ENCODE measurements around the gene CDC14A.

CDC14A gene

DNA sequence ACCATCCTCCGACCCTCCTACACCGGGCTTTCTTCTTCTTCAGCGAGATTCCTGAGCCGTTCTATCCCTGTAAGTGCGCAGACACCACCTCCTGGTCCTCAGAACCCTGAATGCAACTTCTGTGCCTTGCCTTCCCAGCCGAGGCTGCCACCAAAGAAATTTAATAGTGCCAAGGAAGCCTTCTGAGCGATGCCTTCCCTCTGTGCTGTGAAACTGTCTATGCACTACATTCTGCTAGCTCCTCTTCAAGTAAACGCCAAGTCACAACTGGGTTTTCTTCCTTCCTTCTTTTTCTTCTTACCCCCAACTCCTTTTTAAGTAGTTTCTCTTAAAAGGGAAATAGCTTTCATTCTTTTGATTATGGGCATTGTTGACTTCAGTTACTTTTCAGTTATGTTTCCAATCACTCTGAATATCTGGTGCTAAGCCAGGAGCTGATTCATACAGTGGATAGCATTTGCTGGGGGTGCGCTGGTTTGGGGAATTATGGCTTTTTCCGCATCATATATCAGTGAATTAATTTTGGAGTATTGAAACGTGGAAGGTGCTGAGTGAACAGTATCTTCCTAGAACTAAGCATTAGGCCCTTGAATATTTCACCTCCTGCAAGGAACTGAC lies 147.0 kb downstream of the CDC14A start:
- DNase-seq = no peak

DNA sequence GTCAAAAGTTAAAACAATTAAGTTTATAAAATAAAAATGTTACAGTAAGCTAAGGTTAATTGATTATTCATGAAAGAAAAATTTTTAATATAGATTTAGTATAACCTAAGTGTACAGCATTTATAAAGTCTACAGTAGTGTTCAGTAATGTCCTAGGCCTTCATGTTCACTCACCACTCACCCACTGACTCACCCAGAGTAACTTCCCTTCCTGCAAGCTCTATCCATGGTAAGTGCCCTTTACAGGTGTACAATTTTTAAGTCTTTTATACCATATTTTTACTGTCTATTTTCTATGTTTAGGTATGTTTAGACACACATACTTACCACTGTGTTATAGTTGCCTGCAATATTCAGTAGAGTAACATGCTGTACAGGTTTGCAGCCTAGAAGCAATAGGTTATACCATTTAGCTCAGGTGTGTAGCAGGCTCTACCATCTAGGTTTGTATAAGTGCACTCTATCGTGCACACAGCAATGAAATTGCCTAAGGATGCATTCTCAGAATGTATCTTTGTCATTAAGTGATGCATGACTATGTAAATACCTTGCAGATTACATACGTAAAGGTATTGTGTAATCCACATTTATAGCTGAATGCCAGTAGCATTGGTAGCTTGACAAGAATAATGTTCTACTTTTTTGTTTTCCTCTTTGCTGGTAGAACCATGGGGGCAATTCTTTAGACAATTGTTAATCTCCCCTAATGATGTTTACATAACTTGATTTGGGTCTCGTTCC lies 149.9 kb downstream of the CDC14A start:
- DNase-seq = no peak

DNA sequence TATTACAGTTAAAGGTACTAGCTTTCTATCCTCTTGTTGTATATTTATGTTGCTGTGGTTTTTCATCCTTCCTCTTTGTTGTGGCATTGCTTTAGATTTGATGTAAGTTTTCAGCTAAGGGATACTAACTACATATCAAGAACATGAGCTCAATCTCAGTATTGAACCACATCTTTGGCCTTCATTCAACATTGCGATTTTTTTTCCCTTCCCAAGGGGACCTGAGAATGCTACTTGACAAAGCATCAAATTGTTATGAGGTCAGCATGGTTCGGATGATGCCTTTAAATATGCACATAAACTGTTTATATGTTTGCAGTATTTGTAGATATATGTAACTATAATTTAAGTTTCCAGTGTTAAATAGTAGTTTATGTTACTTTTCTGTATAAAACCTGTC lies 153.9 kb downstream of the CDC14A start:
- no peak for DNase-seq

DNA sequence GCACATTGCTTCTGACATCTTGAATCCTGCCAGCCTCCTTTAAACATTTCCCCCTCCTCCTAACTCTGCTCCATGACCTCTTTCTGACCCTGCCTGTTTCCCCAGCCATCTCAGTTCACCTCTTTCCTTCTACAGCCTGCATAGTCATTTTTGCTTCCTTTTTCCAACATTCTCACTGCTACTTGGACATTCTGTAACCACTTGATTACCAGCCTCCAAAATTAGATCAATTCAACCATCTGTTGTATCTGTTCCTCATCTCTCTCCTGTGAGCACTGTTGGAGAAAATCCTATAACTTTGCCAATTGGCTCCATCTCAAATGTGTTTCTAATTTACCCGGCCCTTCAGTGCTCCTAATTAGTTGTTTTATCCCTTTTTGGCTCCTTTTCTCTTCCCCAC lies 158.1 kb downstream of the CDC14A start:
- DNase-seq = no peak

DNA sequence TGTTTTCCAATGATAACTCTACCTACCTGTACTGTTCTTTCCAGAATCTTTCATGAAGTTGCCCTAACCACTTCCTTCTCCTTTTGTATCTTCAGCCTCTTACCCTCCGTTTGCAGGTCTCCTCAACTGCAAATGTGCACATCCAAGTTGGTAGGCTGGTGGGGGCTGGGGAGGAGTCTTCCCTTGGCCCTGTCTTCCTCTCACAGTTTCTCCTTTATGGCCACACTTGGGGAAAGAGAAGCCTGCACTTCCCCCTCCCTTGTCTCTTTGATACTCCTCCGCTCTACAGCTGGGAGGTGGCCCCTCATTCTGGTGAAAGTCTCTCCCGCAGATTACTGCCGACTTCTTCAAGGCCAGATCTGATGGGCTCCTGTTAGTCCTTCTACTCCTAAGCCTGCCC lies 158.8 kb downstream of the CDC14A start:
- DNase-seq = no peak

DNA sequence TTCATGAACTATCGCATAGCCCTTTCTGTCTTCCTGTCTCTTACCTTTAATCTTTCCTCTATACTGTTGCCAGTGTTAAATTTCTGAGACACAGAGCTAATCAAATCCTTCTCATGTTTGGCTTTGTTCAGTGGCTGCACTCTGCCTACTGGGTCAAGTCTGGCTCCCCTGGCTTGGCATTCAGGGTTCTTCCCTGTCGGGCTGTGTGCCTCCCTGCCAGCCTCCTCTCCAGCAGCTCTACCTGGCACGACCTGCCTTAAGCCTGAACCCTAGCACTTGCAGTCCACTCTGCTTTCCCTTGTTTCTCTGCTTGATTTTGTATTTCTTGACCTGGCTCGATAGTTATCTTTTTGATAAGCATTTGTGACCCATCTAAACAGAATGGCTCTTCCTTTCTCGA lies 159.5 kb downstream of the CDC14A start:
- DNase-seq = no peak

DNA sequence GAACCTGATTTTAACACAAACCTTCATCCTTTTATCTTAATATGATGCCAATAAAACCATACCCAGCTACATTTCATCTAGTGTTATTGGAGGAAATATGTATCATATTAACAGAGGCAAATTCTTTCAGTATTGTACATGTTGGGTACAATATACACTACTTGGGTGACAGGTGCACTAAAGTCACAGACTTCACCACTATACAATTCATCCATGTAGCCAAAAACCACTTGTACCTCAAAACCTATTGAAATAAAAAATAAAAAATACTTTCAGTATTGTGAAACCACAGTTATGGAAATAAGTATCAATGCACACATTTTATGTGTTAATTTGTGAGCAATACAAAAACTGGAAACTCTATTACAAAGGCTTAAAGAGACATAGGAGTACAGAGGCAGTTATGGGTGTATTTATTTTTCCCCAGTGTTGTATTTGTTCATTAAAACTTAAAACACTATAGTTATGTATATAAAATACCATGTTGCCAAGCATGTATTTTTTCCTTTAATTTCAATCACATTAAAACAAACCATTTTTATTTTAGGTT lies 160.6 kb downstream of the CDC14A start:
- DNase-seq = no peak

DNA sequence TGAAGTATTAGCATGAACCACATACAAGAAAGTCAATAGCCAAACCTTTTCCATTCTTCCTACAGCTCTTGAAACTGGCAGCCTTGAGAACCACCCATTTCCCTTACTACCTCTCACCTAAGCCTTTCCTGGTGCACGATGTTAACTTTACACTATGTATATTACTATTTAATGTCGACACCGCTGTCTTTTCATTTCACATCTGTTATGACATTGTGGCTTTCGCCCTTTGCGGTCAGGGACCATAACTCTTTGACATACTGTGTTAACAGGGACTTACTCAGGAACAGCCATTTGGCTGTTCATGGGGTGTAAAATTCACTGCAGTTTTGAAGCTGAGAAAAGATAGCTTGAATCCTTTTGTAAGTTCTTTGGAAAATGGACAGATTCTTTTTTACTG lies 164.6 kb downstream of the CDC14A start:
- no peak for DNase-seq

DNA sequence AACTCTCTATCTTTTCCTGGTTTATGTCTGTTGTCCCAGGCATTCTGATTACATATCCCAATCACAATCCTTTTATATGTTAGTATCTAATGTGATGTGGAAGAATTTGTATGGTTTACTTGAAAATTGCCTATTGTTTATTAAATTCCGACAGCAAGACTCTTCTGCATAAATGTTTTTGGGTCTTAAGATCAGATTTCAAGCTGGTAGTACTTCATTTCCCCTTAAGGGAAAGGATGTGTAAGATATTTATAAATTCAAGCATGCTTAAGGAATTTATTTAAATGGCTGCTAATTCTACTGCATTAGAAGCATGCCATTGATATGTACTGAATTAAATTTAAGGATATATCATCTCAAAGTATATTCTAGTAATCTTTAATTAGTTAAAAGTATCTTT lies 165.2 kb downstream of the CDC14A start:
- no peak for DNase-seq

DNA sequence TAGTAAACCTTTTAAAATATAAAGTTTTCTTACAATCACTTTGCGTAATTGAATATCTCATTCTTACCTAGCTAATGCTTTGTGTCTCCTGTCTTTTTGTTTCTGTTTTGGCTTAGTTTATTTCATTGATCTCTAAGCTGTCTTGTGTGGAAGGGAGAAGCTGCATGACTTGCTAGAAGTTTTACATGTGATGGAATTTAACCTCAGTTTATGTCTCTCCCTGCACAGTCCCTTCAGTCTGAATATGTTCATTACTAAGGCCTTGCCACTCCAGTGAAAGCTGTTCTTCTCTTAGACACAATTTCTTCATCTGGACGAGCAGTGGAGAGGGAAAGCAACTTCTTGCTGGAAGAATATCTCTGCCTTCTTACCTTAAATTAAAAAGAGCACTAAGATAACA lies 165.7 kb downstream of the CDC14A start:
- DNase-seq = no peak

DNA sequence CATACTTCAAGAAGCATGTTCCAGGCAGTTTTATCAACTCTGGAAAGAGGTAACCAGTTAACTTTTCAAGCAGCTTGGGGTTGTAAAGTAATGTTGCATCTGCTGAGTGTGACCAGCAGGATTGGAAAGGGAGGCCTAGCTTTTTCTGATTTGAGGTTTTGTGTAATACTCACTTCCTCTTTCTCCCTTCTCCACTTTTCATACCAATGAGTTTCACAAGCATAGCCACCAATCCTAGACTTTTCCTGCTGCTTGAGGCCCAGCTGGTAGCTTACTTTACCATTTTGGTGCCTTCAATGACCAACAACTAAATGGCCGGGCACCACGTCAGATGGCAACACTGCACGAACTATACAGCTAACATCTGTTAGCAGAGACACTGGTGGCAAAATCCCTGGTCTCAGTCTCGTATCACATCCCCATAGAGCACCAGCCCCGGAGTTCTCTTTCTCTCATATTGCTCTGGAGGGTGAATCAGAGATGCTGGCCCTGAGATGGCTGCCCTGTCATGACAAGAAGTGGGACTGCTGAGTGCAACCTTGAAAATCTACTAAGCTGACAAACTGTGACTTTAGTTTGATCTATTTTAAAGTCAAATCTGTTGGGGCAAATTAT lies 170.8 kb downstream of the CDC14A start:
- DNase-seq = no peak

DNA sequence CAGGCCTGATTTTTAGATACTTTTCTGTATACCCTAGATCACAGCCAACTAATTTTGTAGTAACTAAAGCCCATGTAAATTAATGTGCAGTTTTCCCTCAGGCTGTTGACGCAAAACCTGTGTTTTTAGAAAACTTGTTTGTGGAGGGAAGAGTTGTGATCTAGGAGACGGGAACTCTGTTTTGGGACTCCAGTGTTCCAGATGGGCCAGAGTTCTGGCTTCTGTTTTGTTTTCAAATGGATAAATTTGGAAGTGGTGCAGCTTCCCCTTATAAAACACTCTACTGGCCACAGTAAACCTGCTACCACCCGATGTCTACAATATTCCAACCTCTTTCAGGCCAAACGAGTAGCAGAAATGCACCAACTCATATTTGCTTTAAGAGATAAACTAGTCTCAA lies 172.0 kb downstream of the CDC14A start:
- no peak for DNase-seq

DNA sequence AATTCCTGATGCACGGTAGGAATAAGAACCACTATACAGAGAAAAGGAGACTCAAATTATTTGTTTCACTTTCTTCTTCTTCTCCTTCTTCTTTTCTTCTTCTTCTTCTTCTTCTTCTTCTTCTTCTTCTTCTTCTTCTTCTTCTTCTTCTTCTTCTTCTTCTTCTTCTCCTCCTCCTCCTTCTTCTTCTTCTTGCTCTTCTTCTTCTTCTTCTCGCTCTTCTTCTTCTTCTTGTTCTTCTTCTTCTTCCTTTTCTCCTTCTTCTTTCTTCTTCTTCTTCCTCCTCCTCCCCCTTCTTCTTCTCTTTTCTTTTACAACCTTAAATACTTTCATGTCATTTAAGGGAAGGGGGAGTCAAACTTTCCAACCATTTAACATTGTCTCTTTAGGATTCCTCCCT lies 174.6 kb downstream of the CDC14A start:
- no peak for DNase-seq

DNA sequence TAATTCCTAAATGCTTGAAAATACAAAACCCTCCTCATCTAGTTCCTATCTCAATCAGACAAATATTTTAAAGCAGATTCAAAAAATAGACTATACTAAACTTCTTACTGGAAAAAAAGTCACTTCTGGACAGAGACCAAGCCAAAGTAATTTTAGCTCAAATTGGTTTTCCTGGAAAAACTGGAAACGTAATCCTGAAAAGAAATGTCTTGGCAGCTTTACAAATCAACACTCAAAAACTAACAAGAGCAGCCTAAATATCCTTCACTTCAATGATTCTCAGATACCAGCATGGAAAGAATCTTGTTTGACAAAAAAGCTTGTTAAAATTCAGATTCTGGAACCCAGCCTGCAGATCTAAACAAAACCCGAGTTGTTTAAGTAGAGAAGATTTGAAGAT lies 176.6 kb downstream of the CDC14A start:
- DNase-seq = no peak

DNA sequence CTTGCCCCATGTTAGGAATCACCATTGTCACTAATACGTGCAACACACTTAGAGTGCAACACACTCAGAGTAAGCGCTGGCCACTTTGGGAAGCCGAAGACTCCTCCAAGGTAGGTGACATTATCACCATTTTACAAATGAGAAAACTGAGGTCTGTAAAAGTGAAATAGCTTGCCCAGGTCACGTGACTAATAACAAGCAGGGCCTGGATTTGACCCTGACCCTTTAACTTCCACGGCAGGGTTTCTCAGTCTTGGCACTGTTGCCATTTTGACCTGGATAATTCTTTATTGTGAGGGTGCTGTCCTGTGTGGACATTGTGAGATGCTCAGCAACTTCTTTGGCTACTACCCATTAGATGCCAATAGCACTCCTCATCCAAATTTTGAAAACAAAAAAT lies 177.8 kb downstream of the CDC14A start:
- no peak for DNase-seq

DNA sequence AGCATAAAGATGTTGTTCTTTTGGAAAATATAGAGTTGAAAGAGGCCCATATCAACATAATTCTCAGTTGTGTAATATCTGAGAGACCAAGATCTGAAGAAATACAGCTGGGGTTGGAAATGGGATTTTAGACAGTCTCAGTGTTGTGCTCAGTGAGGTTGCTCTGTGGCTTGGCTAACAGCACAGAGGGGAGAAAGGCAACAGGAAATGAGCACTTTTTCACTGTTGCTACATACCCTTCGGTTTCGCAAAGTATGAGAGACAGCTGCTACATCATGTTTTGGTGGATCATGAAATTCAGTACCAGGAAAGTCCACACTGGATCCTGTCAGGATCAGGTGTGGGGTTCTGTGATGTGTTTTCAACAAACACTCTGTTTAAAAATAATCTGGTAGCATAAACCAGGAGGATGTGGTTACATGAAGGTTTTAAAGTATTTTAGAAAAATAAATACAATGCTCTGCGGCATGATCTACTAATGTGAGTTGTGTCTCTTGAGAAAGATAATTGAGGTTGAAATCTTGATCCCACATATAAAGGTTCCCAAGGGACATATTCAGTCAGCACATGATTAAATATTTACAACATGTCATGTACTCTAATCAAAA lies 178.7 kb downstream of the CDC14A start:
- no peak for DNase-seq

DNA sequence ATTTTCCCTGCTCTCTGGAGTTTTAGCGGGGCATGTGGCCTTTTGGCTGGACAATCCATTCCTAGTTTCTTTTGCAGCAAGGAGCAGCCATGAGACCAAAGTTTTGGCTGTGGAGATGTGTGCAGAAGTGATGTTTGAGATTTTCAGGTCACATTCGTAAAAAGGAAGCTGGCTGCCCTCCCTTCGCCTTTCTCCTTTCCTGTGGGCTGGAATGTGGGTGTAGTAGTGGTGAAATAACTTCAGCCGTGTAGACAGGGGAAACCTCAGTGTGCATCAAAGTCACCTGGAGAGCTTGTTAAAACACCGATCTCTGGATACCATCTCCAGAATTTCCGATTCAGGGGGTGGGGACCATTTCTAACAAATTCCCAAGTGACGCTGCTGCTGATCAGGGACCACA lies 180.3 kb downstream of the CDC14A start:
- DNase-seq = no peak

DNA sequence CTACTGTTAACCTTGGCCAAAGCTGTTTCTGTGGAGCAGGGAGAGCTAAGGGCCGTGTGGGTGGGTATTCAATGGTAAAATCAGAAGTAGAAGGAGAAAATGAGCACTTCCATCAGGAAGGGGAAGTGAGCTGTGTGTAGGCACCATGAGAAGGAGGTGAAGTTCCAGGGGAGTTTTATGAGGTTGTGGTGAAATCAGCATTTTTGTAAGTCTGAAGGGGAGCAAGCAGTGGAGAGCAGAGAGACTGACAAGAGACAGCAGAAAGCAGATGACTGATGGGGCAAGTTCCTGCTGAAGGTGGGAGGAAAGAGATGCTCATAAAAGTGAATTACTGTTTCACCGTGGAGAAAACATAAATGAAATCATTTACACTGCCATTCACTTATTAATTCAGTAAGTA lies 183.0 kb downstream of the CDC14A start:
- DNase-seq = no peak

DNA sequence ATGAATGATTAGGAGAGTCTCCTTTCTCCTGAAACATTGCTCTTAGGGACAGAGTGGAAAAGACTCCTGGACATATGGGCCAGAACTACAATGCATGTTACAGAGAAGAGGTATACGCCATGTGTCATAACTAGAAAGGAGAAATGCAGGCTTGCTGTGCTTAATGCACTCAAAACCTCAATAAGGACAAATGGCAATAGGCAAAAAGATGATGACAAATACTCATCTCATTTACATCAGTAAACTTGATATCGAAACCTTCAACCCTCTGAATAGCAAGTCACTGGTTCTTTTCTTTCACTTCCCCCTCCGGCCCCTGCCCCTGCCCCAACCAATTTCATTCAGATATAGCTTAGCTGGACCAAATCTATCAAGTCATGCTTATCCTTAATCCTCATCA lies 183.7 kb downstream of the CDC14A start:
- DNase-seq = no peak

DNA sequence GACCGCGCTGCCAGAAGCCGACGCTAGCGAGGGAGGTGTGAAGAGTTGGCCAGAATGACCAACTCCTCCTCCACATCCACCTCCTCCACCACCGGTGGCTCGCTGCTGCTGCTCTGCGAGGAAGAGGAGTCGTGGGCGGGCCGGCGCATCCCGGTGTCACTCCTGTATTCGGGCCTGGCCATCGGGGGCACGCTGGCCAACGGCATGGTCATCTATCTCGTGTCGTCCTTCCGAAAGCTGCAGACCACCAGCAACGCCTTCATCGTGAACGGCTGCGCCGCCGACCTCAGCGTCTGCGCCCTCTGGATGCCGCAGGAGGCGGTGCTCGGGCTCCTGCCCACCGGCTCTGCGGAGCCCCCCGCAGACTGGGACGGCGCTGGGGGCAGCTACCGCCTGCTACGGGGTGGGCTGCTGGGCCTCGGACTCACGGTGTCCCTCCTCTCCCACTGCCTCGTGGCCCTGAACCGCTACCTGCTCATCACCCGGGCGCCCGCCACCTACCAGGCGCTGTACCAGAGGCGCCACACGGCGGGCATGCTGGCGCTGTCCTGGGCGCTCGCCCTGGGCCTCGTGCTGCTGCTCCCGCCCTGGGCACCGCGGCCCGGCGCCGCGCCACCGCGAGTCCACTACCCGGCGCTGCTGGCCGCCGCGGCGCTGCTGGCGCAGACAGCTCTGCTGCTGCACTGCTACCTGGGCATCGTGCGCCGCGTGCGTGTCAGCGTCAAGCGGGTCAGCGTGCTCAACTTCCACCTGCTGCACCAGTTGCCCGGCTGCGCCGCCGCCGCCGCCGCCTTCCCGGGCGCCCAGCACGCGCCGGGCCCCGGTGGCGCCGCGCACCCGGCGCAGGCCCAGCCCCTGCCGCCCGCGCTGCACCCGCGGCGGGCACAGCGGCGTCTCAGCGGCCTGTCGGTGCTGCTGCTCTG lies 186.9 kb downstream of the CDC14A start:
- DNase-seq = no peak

DNA sequence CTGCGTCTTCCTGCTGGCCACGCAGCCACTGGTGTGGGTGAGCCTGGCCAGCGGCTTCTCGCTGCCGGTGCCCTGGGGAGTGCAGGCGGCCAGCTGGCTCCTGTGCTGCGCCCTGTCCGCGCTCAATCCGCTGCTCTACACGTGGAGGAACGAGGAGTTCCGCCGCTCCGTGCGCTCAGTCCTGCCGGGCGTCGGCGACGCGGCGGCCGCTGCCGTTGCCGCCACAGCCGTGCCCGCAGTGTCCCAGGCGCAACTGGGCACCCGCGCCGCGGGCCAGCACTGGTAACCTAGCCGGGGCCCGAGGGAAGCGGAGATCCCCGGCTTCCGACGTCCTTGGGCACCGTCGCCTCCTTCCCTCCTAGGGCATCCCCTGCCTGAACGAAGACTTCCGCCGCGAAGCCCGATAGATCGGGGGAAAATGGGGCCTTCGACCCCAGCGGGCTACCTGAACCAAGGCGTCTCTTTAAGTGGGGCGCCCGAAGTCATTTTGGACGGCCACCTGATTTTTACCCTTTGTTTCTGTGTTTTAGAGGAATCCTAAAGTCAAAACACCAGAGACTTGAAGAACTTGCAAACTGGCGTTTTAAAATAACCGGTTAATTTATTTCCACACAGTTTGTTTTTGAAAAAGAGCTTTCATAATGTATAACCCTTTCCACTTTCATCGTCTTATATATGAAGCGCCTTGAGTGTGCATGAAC lies 187.7 kb downstream of the CDC14A start:
- DNase-seq = no peak

DNA sequence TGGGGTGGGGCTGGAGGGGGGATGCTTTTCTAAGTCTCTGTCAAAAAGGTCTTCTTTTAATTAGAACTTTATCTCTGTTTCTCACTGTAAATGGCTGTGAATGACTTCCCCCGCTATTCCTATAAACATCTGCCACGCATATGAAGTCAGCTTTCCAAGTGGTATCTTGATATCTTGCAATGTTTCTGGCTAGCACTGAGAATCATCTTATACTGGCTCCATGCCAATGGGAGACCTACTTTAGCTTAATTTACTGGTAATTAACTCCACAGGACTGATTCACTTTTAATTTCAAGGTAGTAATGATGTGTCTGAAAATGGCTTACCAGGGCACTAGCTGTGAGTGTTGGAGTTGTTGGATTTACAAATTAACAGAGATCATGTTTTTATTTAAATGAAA lies 190.0 kb downstream of the CDC14A start:
- no peak for DNase-seq
